SK-N-MC (cell line): ENCODE results near the gene ZNF845.
"Not testable (repeated sequence)": the region's sequence is repeated elsewhere in the genome, so short reads cannot be mapped to it uniquely, and the experiment has no call there.

Experiments used
- DNase-seq: peaks from one replicate; pipeline ENCODE4 v3.0.0-alpha.2; 2011; ENCODE audit warnings: low read depth, low spot score
- H3K27ac ChIP-seq: fragments of 200-600 bp; sonication (generic); 2 replicates; pipeline ENCODE4 v1.5.1; 2016; ENCODE audit warnings: mixed run types
- H3K36me3 ChIP-seq: fragments of 200-600 bp; sonication (generic); 2 replicates; pipeline ENCODE4 v1.6.1; 2017; ENCODE audit warnings: antibody characterized with exemption, low read length, mixed read lengths; ENCODE audit not compliant: insufficient read depth
- H3K4me3 ChIP-seq: fragments of 200-600 bp; sonication (generic); 2 replicates; pipeline ENCODE4 v1.5.1; 2016
- H3K9ac ChIP-seq: fragments of 200-600 bp; sonication (generic); 2 replicates; pipeline ENCODE4 v1.8.0; 2017; ENCODE audit warnings: mixed run types, mixed read lengths; ENCODE audit not compliant: insufficient read length
- H3K9me3 ChIP-seq: fragments of 200-600 bp; sonication (generic); 2 replicates; pipeline ENCODE4 v1.6.1; 2017; ENCODE audit warnings: low read depth, mild to moderate bottlenecking, antibody characterized with exemption, low read length, moderate library complexity, mixed read lengths
- EZH2 ChIP-seq: fragments of 200-600 bp; sonication (generic); IDR thresholded peaks from one replicate; pipeline ENCODE4 v1.6.1; 2017; ENCODE audit warnings: antibody characterized with exemption
- FOXP2 ChIP-seq: optimal IDR thresholded peaks from 2 replicates; pipeline ENCODE3; 2011; ENCODE audit warnings: mild to moderate bottlenecking, moderate library complexity; ENCODE audit not compliant: insufficient read depth; ENCODE audit errors: extremely low read length, control extremely low read depth
- POLR2AphosphoS5 ChIP-seq: IDR thresholded peaks from 2 replicates; pipeline ENCODE4 v1.6.1; 2012; ENCODE audit warnings: mild to moderate bottlenecking, low read depth, low read length, borderline replicate concordance

Gene ZNF845

GRCh38 chr19:53394522-53394973 is 61.0 kb downstream of the ZNF845 start:
- no peak for DNase-seq
- Histone ChIP-seq H3K36me3 (peaks cover 12% of the 10 kb centered on the region), H3K4me3 (peak overlapping the region; percentile 97), H3K9ac (no peak overlapping the region), H3K27ac (no peak overlapping the region), H3K9me3 (no peaks in the 10 kb centered on the region)
- TF ChIP-seq FOXP2: no peak
- TF ChIP-seq EZH2: no peak
- TF ChIP-seq POLR2AphosphoS5: no peak

DNA sequence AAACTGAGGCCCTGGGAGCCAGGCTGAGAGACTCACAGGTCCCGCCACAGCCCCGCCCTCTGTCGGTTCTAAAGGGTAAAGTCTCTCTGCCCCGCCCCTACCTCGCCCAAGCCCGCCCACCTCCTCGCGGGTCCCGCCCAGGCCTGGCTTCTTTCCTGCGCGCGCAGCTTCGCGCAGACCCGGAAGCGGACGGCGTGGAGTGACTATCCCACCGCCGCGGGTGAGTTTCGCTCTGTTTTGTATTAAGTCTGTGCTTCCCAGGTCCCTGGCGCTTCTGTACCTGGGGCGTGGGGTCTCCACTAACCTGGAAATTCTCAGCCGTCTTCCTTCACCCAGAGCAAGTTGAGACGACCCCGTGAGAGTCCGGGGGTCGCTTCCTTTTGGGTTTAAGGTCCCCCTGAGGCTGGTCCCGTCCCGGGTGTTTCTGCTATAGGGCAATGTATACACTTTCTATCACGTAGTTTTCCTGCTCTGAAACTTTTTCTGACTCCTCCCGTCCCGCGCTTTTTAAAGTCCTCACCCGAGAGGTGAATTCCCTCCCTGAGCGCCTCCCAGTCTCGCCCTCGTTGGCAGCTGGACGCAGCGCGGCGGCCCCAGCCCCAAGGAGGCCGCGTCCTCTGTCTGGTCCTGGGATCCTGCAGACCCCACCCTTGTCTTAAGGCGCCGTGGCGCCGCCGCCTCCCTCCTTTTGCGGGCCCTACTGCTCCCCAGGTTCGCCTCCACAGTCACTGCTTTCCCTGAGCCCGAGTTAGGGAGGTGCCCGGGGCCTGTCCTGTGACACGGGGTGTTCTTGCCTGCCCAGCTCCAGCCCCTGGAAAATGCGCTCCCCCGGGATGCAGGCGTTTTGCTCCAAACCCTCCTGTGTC is 61.7 kb downstream of the ZNF845 start, which contains the start of gene ZNF765:
ZNF765 (plus strand) TSS at position 176 of the 866 bp plus-strand sequence. CDS start 2,867 bp downstream, outside the sequence.
- no peaks in the 10 kb centered on the region for H3K9me3 ChIP-seq

DNA sequence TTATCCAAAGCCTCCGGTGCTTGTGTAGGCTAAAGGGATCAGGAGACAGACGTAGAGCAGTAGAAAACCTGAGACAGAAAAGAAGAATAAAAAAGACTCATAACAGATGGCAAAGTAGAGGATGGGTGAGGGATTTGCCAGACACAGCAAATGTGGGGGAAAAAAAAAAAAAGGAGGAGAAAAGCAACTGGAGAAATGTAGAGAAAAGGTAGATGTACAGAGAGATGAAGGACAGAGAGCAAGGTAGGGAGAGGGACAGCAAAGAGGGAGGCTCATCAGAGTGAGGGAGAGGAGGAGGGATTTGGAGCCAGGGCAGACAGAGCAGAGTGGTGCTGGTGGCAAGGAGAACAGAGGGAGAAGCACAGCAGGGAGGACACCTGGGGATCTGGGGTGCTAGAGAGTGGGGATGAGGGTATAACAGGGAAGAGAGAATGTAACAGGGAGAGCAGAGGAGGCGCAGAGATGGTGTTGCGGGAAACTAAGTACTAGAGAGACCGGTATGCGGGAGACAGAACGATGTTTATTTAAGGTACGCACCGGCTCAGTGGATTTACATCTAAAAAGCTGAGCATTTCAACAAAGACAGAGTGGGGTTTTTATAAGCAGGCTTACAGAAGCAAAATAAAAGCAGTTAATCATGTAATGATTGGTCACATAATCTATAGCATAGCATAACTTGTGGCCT is 62.4 kb downstream of the ZNF845 start:
- Histone ChIP-seq H3K9ac (peak overlapping the region; percentile 90), H3K4me3 (peak overlapping the region; percentile 97), H3K36me3 (peaks cover 25% of the 10 kb centered on the region)
- not testable (repeated sequence) for DNase-seq, H3K27ac ChIP-seq, H3K9me3 ChIP-seq

More for the DNA sequence above, 61.7 kb downstream of the ZNF845 start, which contains the start of gene ZNF765:
- Histone ChIP-seq H3K9ac (peak within 1 kb of the TSS; percentile 90), H3K36me3 (peaks cover 19% of the 10 kb centered on the region), H3K4me3 (peak within 1 kb of the TSS; percentile 97), H3K27ac (no peak within 1 kb of the TSS)
- TF ChIP-seq POLR2AphosphoS5 (peak; percentile 88), FOXP2 (no peak), EZH2 (no peak)
- DNase-seq: peak; percentile 44

- no peak for DNase-seq
- peaks cover 28% of the 10 kb centered on the region for H3K36me3 ChIP-seq
- no peak overlapping the region for H3K27ac ChIP-seq
- no peak overlapping the region for H3K4me3 ChIP-seq
- no peak overlapping the region for H3K9ac ChIP-seq
- no peak for TF ChIP-seq FOXP2
- TF ChIP-seq POLR2AphosphoS5: no peak
- no peak for TF ChIP-seq EZH2
- H3K9me3 ChIP-seq: no peaks in the 10 kb centered on the region
Observed at GRCh38 chr19:53396525-53396868, 62.9 kb downstream of the ZNF845 start.

- not testable (repeated sequence) for H3K4me3 ChIP-seq, H3K9me3 ChIP-seq, H3K27ac ChIP-seq, H3K9ac ChIP-seq, DNase-seq
- peaks cover 38% of the 10 kb centered on the region for H3K36me3 ChIP-seq
Observed at GRCh38 chr19:53397918-53398317, 64.4 kb downstream of the ZNF845 start.
